Stimulated activated memory B cell treated with anti-CD40 and anti-IgM and Interleukin-4, amounts not matched to agents 10 μg/mL and 1 μg/mL and 100 μg/mL, for 72 hours (primary cell): ENCODE results near the gene BAZ1A.
"Not testable (repeated sequence)": the region's sequence is repeated elsewhere in the genome, so short reads cannot be mapped to it uniquely, and the experiment has no call there.

Experiments used
- ATAC-seq: fragments of 150-1000 bp; cut with Tn5 transposase; 2 replicates; pipeline ENCODE4 v1.10.0; 2021
- H3K27ac Mint-ChIP-seq: one replicate; pipeline ENCODE4 v1.8.0; 2022; ENCODE audit warnings: mild to moderate bottlenecking, mixed read lengths
- H3K27me3 Mint-ChIP-seq: one replicate; pipeline ENCODE4 v1.8.0; 2022; ENCODE audit warnings: mixed read lengths
- H3K36me3 Mint-ChIP-seq: one replicate; pipeline ENCODE4 v1.8.0; 2022; ENCODE audit warnings: mixed read lengths
- H3K4me1 Mint-ChIP-seq: one replicate; pipeline ENCODE4 v1.8.0; 2022; ENCODE audit warnings: mixed read lengths
- H3K4me3 Mint-ChIP-seq: one replicate; pipeline ENCODE4 v1.8.0; 2022; ENCODE audit warnings: mild to moderate bottlenecking, moderate library complexity, mixed read lengths
- H3K9me3 Mint-ChIP-seq: one replicate; pipeline ENCODE4 v1.8.0; 2022; ENCODE audit warnings: mixed read lengths

Gene BAZ1A

GRCh38 chr14:34826661-34827060, 48.5 kb downstream of the BAZ1A start:
- Mint-ChIP-seq H3K9me3 (no peaks in the 10 kb centered on the region), H3K36me3 (peaks cover 61% of the 10 kb centered on the region), H3K4me3 (no peak overlapping the region), H3K27me3 (no peaks in the 10 kb centered on the region), H3K4me1 (peaks cover 26% of the 10 kb centered on the region), H3K27ac (no peak overlapping the region)
- no peak for ATAC-seq

GRCh38 chr14:34824826-34825225, 50.3 kb downstream of the BAZ1A start:
- Mint-ChIP-seq H3K9me3 (no peaks in the 10 kb centered on the region), H3K27me3 (no peaks in the 10 kb centered on the region), H3K27ac (peak overlapping the region; percentile 28), H3K36me3 (peaks cover 69% of the 10 kb centered on the region), H3K4me1 (peaks cover 19% of the 10 kb centered on the region), H3K4me3 (no peak overlapping the region)
- no peak for ATAC-seq

GRCh38 chr14:34824256-34824655, 50.9 kb downstream of the BAZ1A start:
- peaks cover 13% of the 10 kb centered on the region for H3K4me1 Mint-ChIP-seq
- H3K27me3 Mint-ChIP-seq, result no peaks in the 10 kb centered on the region
- H3K9me3 Mint-ChIP-seq, result no peaks in the 10 kb centered on the region
- H3K36me3 Mint-ChIP-seq, result peaks cover 69% of the 10 kb centered on the region
- ATAC-seq, result no peak
- peak overlapping the region; percentile 28 for H3K27ac Mint-ChIP-seq
- H3K4me3 Mint-ChIP-seq, result no peak overlapping the region

GRCh38 chr14:34817768-34818167, 57.4 kb downstream of the BAZ1A start:
- no peaks in the 10 kb centered on the region for H3K9me3 Mint-ChIP-seq
- H3K27me3 Mint-ChIP-seq, result no peaks in the 10 kb centered on the region
- H3K4me1 Mint-ChIP-seq, result peaks cover 4% of the 10 kb centered on the region
- no peak overlapping the region for H3K27ac Mint-ChIP-seq
- H3K36me3 Mint-ChIP-seq, result peaks cover 35% of the 10 kb centered on the region
- no peak overlapping the region for H3K4me3 Mint-ChIP-seq
- no peak for ATAC-seq

GRCh38 chr14:34810028-34810427, 65.1 kb downstream of the BAZ1A start:
- no peaks in the 10 kb centered on the region for H3K27me3 Mint-ChIP-seq
- ATAC-seq, result no peak
- no peak overlapping the region for H3K4me3 Mint-ChIP-seq
- no peak overlapping the region for H3K27ac Mint-ChIP-seq
- H3K36me3 Mint-ChIP-seq, result peaks cover 45% of the 10 kb centered on the region
- peaks cover 6% of the 10 kb centered on the region for H3K4me1 Mint-ChIP-seq
- peaks cover 6% of the 10 kb centered on the region for H3K9me3 Mint-ChIP-seq

GRCh38 chr14:34806257-34806656, 68.9 kb downstream of the BAZ1A start:
- no peak overlapping the region for H3K27ac Mint-ChIP-seq
- no peaks in the 10 kb centered on the region for H3K27me3 Mint-ChIP-seq
- peaks cover 6% of the 10 kb centered on the region for H3K9me3 Mint-ChIP-seq
- no peak overlapping the region for H3K4me3 Mint-ChIP-seq
- H3K4me1 Mint-ChIP-seq, result no peaks in the 10 kb centered on the region
- no peak for ATAC-seq
- peaks cover 58% of the 10 kb centered on the region for H3K36me3 Mint-ChIP-seq

GRCh38 chr14:34804933-34805332, 70.2 kb downstream of the BAZ1A start:
- H3K4me3 Mint-ChIP-seq, result no peak overlapping the region
- H3K36me3 Mint-ChIP-seq, result peaks cover 69% of the 10 kb centered on the region
- ATAC-seq, result no peak
- no peaks in the 10 kb centered on the region for H3K4me1 Mint-ChIP-seq
- H3K27me3 Mint-ChIP-seq, result no peaks in the 10 kb centered on the region
- no peak overlapping the region for H3K27ac Mint-ChIP-seq
- H3K9me3 Mint-ChIP-seq, result peaks cover 6% of the 10 kb centered on the region

- ATAC-seq, H3K9me3 Mint-ChIP-seq, H3K27ac Mint-ChIP-seq, H3K27me3 Mint-ChIP-seq, H3K4me1 Mint-ChIP-seq, H3K4me3 Mint-ChIP-seq: not testable (repeated sequence)
- H3K36me3 Mint-ChIP-seq, result peaks cover 66% of the 10 kb centered on the region
Measured at GRCh38 chr14:34798861-34799260, 76.3 kb downstream of the BAZ1A start.

GRCh38 chr14:34797747-34798583, 77.2 kb downstream of the BAZ1A start:
- Mint-ChIP-seq H3K4me3 (no peak overlapping the region), H3K27me3 (no peaks in the 10 kb centered on the region), H3K27ac (no peak overlapping the region), H3K4me1 (no peaks in the 10 kb centered on the region), H3K36me3 (peaks cover 65% of the 10 kb centered on the region), H3K9me3 (no peaks in the 10 kb centered on the region)
- ATAC-seq, result no peak

GRCh38 chr14:34796902-34797301, 78.3 kb downstream of the BAZ1A start:
- Mint-ChIP-seq H3K4me1 (no peaks in the 10 kb centered on the region), H3K4me3 (no peak overlapping the region), H3K36me3 (peaks cover 55% of the 10 kb centered on the region), H3K27me3 (no peaks in the 10 kb centered on the region), H3K9me3 (no peaks in the 10 kb centered on the region), H3K27ac (no peak overlapping the region)
- no peak for ATAC-seq

- Mint-ChIP-seq H3K36me3 (peaks cover 54% of the 10 kb centered on the region), H3K27ac (peak overlapping the region; percentile 24), H3K4me3 (no peak overlapping the region), H3K27me3 (no peaks in the 10 kb centered on the region), H3K4me1 (no peaks in the 10 kb centered on the region), H3K9me3 (no peaks in the 10 kb centered on the region)
- no peak for ATAC-seq
Measured at GRCh38 chr14:34794941-34795340, 80.2 kb downstream of the BAZ1A start.

GRCh38 chr14:34794217-34794616, 80.9 kb downstream of the BAZ1A start:
- Mint-ChIP-seq H3K9me3 (no peaks in the 10 kb centered on the region), H3K36me3 (peaks cover 50% of the 10 kb centered on the region), H3K27ac (peak overlapping the region; percentile 24), H3K27me3 (no peaks in the 10 kb centered on the region), H3K4me3 (no peak overlapping the region), H3K4me1 (no peaks in the 10 kb centered on the region)
- no peak for ATAC-seq

- ATAC-seq, result no peak
- Mint-ChIP-seq H3K27ac (no peak overlapping the region), H3K9me3 (no peaks in the 10 kb centered on the region), H3K36me3 (peaks cover 42% of the 10 kb centered on the region), H3K27me3 (no peaks in the 10 kb centered on the region), H3K4me1 (no peaks in the 10 kb centered on the region), H3K4me3 (no peak overlapping the region)
Measured at GRCh38 chr14:34792598-34792997, 82.6 kb downstream of the BAZ1A start.

- no peaks in the 10 kb centered on the region for H3K27me3 Mint-ChIP-seq
- peaks cover 19% of the 10 kb centered on the region for H3K4me1 Mint-ChIP-seq
- H3K27ac Mint-ChIP-seq, result peak overlapping the region; percentile 14
- no peak overlapping the region for H3K4me3 Mint-ChIP-seq
- H3K9me3 Mint-ChIP-seq, result no peaks in the 10 kb centered on the region
- no peak for ATAC-seq
- H3K36me3 Mint-ChIP-seq, result peaks cover 62% of the 10 kb centered on the region
Measured at GRCh38 chr14:34785223-34786006, 89.7 kb downstream of the BAZ1A start.

GRCh38 chr14:34782031-34782430, 93.1 kb downstream of the BAZ1A start:
- no peaks in the 10 kb centered on the region for H3K27me3 Mint-ChIP-seq
- no peak overlapping the region for H3K27ac Mint-ChIP-seq
- peaks cover 62% of the 10 kb centered on the region for H3K36me3 Mint-ChIP-seq

GRCh38 chr14:34781242-34781641, 93.9 kb downstream of the BAZ1A start:
- Mint-ChIP-seq H3K27me3 (no peaks in the 10 kb centered on the region), H3K27ac (peak overlapping the region; percentile 3), H3K4me3 (no peak overlapping the region), H3K4me1 (peaks cover 15% of the 10 kb centered on the region), H3K9me3 (no peaks in the 10 kb centered on the region), H3K36me3 (peaks cover 64% of the 10 kb centered on the region)
- no peak for ATAC-seq

More at GRCh38 chr14:34782031-34782430, 93.1 kb downstream of the BAZ1A start:
- no peaks in the 10 kb centered on the region for H3K9me3 Mint-ChIP-seq
- no peak overlapping the region for H3K4me3 Mint-ChIP-seq
- peaks cover 19% of the 10 kb centered on the region for H3K4me1 Mint-ChIP-seq
- no peak for ATAC-seq
